ENCODE measurements around the gene MECP2. TPM values are rescaled to one million over a fixed set of nuclear protein-coding genes. Genes with fewer than 3 reads are reported as not detected.

Gene MECP2
- total RNA-seq, 1 donor from 2014 or later: 21.1 TPM

GRCh38 chrX:154029439-154029838 lies 68.1 kb downstream of the MECP2 start:
- DNase-seq (ENCODE audit: low read depth) (no peak), FAIRE-seq (no peak)
- Histone ChIP-seq H3K36me3 (ENCODE audit: control insufficient read depth, insufficient read depth, low read length) (peaks cover 6% of the 10 kb centered on the region), H3K4me3 (ENCODE audit: low read depth, low read length) (no peak overlapping the region), H3K27me3 (ENCODE audit: control insufficient read depth, insufficient read depth, low read length) (no peaks in the 10 kb centered on the region)
- peak; percentile 11 for TF ChIP-seq CTCF (IDR thresholded peaks at IDR 0.05; ENCODE audit: insufficient read depth, low read length, severe bottlenecking)

- no peaks in the 10 kb centered on the region for H3K27me3 ChIP-seq (ENCODE audit: control insufficient read depth, insufficient read depth, low read length)
- peaks cover 5% of the 10 kb centered on the region for H3K36me3 ChIP-seq (ENCODE audit: control insufficient read depth, insufficient read depth, low read length)
- TF ChIP-seq CTCF (IDR thresholded peaks at IDR 0.05; ENCODE audit: insufficient read depth, low read length, severe bottlenecking): no peak
- DNase-seq (ENCODE audit: low read depth): no peak
- FAIRE-seq: peak; percentile 7
- H3K4me3 ChIP-seq (ENCODE audit: low read depth, low read length): no peak overlapping the region
These were observed 68.9 kb downstream of the MECP2 start for GRCh38 chrX:154028502-154029184.

GRCh38 chrX:154027986-154028385 lies 69.5 kb downstream of the MECP2 start:
- H3K27me3 ChIP-seq (ENCODE audit: control insufficient read depth, insufficient read depth, low read length): no peaks in the 10 kb centered on the region
- FAIRE-seq (no peak), DNase-seq (ENCODE audit: low read depth) (no peak)
- peaks cover 5% of the 10 kb centered on the region for H3K36me3 ChIP-seq (ENCODE audit: control insufficient read depth, insufficient read depth, low read length)
- H3K4me3 ChIP-seq (ENCODE audit: low read depth, low read length): no peak overlapping the region
- TF ChIP-seq CTCF (IDR thresholded peaks at IDR 0.05; ENCODE audit: insufficient read depth, low read length, severe bottlenecking): no peak

GRCh38 chrX:154027022-154027402 lies 70.5 kb downstream of the MECP2 start:
- TF ChIP-seq CTCF (IDR thresholded peaks at IDR 0.05; ENCODE audit: insufficient read depth, low read length, severe bottlenecking): no peak
- no peak overlapping the region for H3K4me3 ChIP-seq (ENCODE audit: low read depth, low read length)
- H3K27me3 ChIP-seq (ENCODE audit: control insufficient read depth, insufficient read depth, low read length): no peaks in the 10 kb centered on the region
- FAIRE-seq (no peak), DNase-seq (ENCODE audit: low read depth) (no peak)
- peaks cover 5% of the 10 kb centered on the region for H3K36me3 ChIP-seq (ENCODE audit: control insufficient read depth, insufficient read depth, low read length)

GRCh38 chrX:154026136-154027021 lies 71.1 kb downstream of the MECP2 start:
- TF ChIP-seq CTCF (IDR thresholded peaks at IDR 0.05; ENCODE audit: insufficient read depth, low read length, severe bottlenecking): no peak
- no peaks in the 10 kb centered on the region for H3K27me3 ChIP-seq (ENCODE audit: control insufficient read depth, insufficient read depth, low read length)
- no peak overlapping the region for H3K4me3 ChIP-seq (ENCODE audit: low read depth, low read length)
- DNase-seq (ENCODE audit: low read depth) (no peak), FAIRE-seq (no peak)
- peaks cover 2% of the 10 kb centered on the region for H3K36me3 ChIP-seq (ENCODE audit: control insufficient read depth, insufficient read depth, low read length)
